Right kidney (tissue), 1 donor: ENCODE results near the gene TP63.

Experiments
- DNase-seq: peaks from one replicate; pipeline ENCODE4 v3.0.0-alpha.2; 2016

Gene TP63

GRCh38 chr3:189684317-189684716, 53.1 kb downstream of the TP63 start:
- no peak for DNase-seq

- no peak for DNase-seq
These were observed 54.1 kb downstream of the TP63 start for GRCh38 chr3:189685291-189685690.

GRCh38 chr3:189685860-189686259, 54.7 kb downstream of the TP63 start:
- DNase-seq = no peak

DNA sequence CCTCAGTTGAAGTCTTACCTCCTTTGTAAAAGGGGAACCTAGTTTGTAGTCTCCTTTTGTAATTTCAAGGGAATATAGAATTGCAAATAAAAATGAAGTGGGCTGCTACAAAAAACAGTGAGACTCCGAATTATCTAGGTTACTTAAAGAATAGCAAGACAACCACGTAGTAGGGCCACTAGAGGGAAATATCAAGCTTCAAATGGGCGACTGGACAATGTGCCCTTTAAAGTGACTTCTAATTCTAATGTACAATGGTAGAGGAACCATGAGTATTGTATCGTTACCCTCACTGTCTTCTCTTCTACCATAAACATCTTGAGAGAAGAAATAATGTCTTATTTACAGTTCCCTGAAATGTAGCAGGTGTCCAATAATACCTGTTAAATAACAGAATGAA, 56.3 kb downstream of the TP63 start:
- DNase-seq = no peak

GRCh38 chr3:189688262-189688661, 57.1 kb downstream of the TP63 start:
- no peak for DNase-seq

DNA sequence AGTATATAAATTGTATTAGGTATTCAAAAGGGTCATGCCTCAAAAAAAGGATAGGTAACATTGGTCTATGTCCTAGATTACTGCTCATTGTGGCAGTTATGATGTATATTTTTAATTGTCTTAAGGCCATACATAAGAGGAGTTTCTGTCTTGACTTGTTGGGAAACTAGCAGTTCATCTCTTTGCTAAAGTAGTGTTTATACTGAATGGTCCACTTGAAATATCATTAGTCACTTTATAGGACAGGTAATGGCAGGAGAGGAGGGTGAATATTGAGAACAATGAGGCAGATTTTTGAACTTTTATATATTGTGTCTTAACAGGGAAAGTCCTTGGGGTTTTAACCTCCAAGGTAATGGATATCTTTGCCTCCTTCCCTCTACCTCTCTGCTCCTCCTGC, 58.4 kb downstream of the TP63 start:
- DNase-seq = no peak

DNA sequence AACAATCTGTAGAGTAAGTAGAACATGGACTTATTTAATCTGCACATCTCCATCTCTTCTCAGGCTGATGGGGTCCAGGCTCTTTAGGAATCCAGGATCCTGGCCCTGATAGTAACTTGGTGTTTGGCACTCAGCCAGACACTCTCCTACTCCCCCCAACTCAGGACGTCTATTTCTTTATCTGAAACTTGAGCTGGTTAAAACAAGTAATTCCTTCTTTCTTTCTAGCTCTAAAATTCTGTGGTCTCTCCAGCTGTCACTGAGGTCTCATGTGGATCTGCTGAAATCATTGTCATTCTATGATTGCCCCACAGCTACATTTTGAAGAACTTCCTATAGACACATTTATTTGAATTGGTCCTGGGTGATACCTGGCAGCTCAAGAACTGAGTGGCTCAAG, 59.0 kb downstream of the TP63 start:
- DNase-seq = no peak

GRCh38 chr3:189690672-189691071, 59.5 kb downstream of the TP63 start:
- DNase-seq = no peak

- DNase-seq = no peak
These were observed 64.2 kb downstream of the TP63 start for GRCh38 chr3:189695400-189695799.

GRCh38 chr3:189698811-189699210, 67.6 kb downstream of the TP63 start:
- no peak for DNase-seq

GRCh38 chr3:189699885-189700284, 68.7 kb downstream of the TP63 start:
- no peak for DNase-seq

- DNase-seq = no peak
These were observed 71.0 kb downstream of the TP63 start for GRCh38 chr3:189702066-189702646.

- DNase-seq = no peak
These were observed 72.7 kb downstream of the TP63 start for GRCh38 chr3:189703865-189704264.

- no peak for DNase-seq
These were observed 77.2 kb downstream of the TP63 start for GRCh38 chr3:189708375-189708774.

DNA sequence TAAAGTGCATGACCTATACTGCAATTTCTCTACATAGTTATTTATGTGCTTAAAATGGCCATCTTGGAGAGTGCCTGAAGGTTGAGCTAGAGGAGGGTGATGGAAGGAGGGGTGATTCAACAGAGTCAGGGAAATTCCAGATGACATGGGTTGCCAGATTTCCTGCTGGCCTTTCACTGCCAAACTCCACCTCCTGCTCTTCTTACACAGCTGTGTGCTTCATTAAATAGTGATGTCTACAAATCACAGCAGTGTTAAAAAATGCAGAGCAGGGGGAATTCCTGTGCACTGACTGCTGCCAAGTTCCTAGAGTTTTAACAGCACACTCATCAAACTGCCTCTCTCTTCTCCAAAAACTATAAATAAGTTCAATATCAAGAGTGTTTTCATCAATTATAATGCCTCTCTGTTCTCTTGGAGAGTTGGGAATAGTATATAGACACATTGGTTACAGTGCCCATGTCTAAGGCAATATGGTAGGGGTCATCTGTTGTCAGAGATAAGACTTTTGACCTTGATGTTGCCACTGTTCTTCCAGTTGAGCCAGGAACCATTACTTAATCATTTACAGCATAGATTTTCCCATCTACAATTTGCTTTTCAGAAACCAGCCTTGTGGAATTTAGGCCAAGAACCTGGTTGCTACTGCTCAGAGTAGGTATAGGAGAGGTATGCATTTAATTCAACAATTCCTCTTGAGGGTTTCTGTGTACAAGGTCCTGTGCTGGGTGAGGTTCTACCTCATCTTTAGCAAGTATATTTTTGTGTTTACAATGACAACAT, 79.6 kb downstream of the TP63 start:
- DNase-seq = peak; percentile 33

DNA sequence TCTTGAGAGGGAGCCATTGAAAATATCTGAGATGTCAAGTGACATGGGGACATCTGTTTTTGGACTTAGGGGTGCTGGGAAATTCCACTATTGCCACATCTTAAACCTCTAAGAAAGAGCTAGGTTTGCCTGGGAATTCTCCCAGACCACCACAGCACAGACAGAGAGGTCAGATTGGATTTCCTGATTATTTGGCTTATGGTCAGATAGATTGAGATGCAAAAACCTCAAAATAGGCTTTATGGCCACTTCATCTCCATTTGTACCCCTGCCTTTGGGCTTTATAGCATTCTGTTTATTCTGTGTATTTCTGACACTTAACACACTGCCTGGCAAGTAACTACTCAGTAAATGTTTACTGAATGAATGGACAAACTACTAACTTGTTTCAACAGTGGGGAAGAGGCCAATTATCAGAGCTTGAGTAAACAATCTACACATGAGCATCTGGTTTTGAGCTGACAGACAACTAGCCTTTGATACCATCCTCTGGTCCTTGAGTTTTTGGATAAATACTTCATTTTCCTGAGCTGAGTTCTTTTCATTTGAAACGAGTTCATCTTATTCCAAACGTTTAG, 81.8 kb downstream of the TP63 start:
- no peak for DNase-seq

DNA sequence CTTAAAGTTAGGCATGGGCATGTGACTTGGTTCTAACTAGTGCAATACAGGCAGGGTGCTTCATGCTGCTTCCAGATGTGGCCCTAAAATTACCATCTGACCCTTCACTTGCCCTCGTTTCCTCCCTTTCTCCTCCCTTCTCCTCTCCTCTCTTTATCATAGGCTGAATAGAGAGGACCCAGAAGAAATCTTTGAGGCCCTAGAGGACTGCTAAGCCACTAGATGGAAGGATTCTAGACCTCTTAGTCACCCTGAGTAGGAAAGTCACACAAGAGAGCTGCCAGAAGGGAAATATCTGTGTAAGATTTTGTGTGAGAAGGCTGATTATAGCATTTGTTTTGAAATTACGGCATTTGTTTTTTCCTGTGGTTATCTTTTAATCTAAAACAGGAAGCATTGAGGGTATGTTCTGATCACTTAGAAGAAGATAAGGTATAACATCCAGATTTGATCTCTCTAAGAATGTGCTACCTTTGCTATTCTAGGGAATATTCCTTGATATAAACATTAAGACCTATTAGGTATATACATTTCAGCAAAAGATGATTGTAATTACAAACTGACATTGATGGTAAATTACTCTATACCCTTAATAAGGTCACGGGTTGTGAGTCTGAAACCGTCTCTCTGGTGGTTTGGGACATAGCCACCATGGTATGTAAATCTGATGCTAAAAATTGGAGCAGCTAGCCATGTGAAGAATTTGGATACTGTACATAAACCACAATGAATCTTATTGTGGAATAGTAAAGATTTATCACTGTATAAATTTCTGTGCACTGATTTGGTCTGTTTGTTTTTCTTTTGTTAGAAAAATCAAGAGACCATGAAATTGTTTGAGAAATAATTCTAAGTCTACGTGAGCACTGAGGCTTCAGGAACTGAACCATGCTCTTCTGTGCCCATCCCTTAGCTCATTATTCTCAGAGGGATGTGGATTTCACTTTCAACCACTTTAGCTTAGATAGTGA, 84.1 kb downstream of the TP63 start:
- DNase-seq = peak; percentile 13

DNA sequence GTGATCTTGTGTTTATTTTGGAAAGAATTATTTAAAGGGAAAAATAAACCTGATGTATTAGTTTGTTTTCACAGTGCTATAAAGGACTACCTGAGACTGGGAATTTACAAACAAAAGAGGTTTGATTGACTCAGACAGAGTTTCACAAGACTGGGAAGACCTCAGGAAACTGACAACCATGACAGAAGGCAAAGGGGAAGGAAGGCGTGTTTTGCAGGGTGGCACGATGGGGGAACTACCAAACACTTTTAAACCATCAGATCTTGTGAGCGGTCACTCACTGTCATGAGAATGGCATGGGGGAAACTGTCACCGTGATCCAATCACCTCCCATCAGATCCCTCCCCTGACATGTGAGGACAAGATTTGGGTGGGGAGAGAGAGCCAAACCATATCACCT, 87.0 kb downstream of the TP63 start:
- DNase-seq = no peak

GRCh38 chr3:189720736-189721417, 89.7 kb downstream of the TP63 start:
- no peak for DNase-seq

- no peak for DNase-seq
These were observed 90.9 kb downstream of the TP63 start for GRCh38 chr3:189721873-189722665.

DNA sequence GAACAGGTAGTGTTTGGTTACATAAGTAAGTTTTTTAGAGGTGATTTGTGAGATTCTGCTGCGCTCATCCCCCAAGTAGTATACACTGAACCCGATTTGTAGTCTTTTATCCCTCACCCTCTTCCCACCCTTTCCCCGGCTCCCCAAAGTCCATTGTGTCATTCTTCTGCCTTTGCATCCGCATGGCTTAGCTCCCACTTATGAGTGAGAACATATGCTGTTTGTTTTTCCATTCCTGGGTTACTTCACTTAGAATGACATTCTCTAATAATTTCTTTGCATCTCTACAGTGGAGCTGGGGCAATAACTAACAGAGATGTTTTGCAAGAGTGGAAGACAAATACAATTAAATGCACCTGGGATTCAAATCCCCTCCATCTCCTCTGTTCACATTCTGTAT, 93.2 kb downstream of the TP63 start:
- DNase-seq = no peak
